ENCODE results near the gene C11orf65. TPM values are rescaled to one million over a fixed set of nuclear protein-coding genes. Genes with fewer than 3 reads are reported as not detected.
"Not testable (repeated sequence)": the region's sequence is repeated elsewhere in the genome, so short reads cannot be mapped to it uniquely, and the experiment has no call there.

Gene C11orf65
- total RNA-seq, 1 donor from 2014 or later = 1.00 TPM

- no peak overlapping the region for H3K27ac ChIP-seq (ENCODE audit: low read depth, low read length)
- TF ChIP-seq CTCF (IDR thresholded peaks at IDR 0.05; ENCODE audit: insufficient read depth, low read depth, low read length) = no peak
- peaks cover 12% of the 10 kb centered on the region for H3K4me1 Mint-ChIP-seq (ENCODE audit: low read depth, unreplicated experiment)
Measured at GRCh38 chr11:108402241-108402640, 65.1 kb downstream of the C11orf65 start.

GRCh38 chr11:108398439-108398838, 68.9 kb downstream of the C11orf65 start:
- H4K20me1 ChIP-seq (ENCODE audit: insufficient read depth, low read length) = no peaks in the 10 kb centered on the region
- no peak overlapping the region for H3K4me3 ChIP-seq (ENCODE audit: insufficient read depth, low read depth, low read length)
- H2AFZ ChIP-seq (ENCODE audit: low read depth, low read length) = no peak overlapping the region
- Mint-ChIP-seq H3K27ac (ENCODE audit: unreplicated experiment) (no peak overlapping the region), H3K4me3 (ENCODE audit: unreplicated experiment) (no peak overlapping the region), H3K4me1 (ENCODE audit: low read depth, unreplicated experiment) (peaks cover 2% of the 10 kb centered on the region), H3K27me3 (ENCODE audit: low read depth, unreplicated experiment) (no peaks in the 10 kb centered on the region), H3K36me3 (ENCODE audit: low read depth, unreplicated experiment) (no peaks in the 10 kb centered on the region), H3K9me3 (ENCODE audit: unreplicated experiment) (no peaks in the 10 kb centered on the region)
- H3K4me2 ChIP-seq (ENCODE audit: low read length) = no peak overlapping the region
- TF ChIP-seq EZH2 (IDR thresholded peaks at IDR 0.05; ENCODE audit: insufficient read depth, low read length) (no peak), CTCF (IDR thresholded peaks at IDR 0.05; ENCODE audit: insufficient read depth, low read depth, low read length) (no peak)
- FAIRE-seq = no peak
- H3K79me2 ChIP-seq (ENCODE audit: insufficient read depth, low read length) = no peaks in the 10 kb centered on the region
- H3K4me1 ChIP-seq (ENCODE audit: insufficient read depth, low read length) = no peaks in the 10 kb centered on the region
- no peaks in the 10 kb centered on the region for H3K36me3 ChIP-seq (ENCODE audit: insufficient read depth, low read length)
- H3K9ac ChIP-seq (ENCODE audit: low read length) = no peak overlapping the region
- H3K27ac ChIP-seq (ENCODE audit: low read depth, low read length) = no peak overlapping the region
- DNase-seq (ENCODE audit: low read depth) = no peak
- no peaks in the 10 kb centered on the region for H3K27me3 ChIP-seq (ENCODE audit: insufficient read depth, low read length)
- no peaks in the 10 kb centered on the region for H3K9me3 ChIP-seq (ENCODE audit: insufficient read depth, low read depth, low read length)

More at GRCh38 chr11:108402241-108402640, 65.1 kb downstream of the C11orf65 start:
- FAIRE-seq (no peak), DNase-seq (ENCODE audit: low read depth) (no peak)
- Histone ChIP-seq H3K9ac (ENCODE audit: low read length) (no peak overlapping the region), H3K4me3 (ENCODE audit: insufficient read depth, low read depth, low read length) (no peak overlapping the region), H2AFZ (ENCODE audit: low read depth, low read length) (no peak overlapping the region), H3K9me3 (ENCODE audit: insufficient read depth, low read depth, low read length) (no peaks in the 10 kb centered on the region), H3K79me2 (ENCODE audit: insufficient read depth, low read length) (no peaks in the 10 kb centered on the region), H3K36me3 (ENCODE audit: insufficient read depth, low read length) (no peaks in the 10 kb centered on the region), H4K20me1 (ENCODE audit: insufficient read depth, low read length) (no peaks in the 10 kb centered on the region), H3K4me2 (ENCODE audit: low read length) (no peak overlapping the region), H3K27me3 (ENCODE audit: insufficient read depth, low read length) (no peaks in the 10 kb centered on the region), H3K4me1 (ENCODE audit: insufficient read depth, low read length) (no peaks in the 10 kb centered on the region)
- Mint-ChIP-seq H3K4me3 (ENCODE audit: unreplicated experiment) (no peak overlapping the region), H3K36me3 (ENCODE audit: low read depth, unreplicated experiment) (no peaks in the 10 kb centered on the region), H3K27me3 (ENCODE audit: low read depth, unreplicated experiment) (no peaks in the 10 kb centered on the region), H3K9me3 (ENCODE audit: unreplicated experiment) (no peaks in the 10 kb centered on the region), H3K27ac (ENCODE audit: unreplicated experiment) (no peak overlapping the region)

- H3K27ac ChIP-seq (ENCODE audit: low read depth, low read length); DNase-seq (ENCODE audit: low read depth); H3K27ac Mint-ChIP-seq (ENCODE audit: unreplicated experiment); H3K79me2 ChIP-seq (ENCODE audit: insufficient read depth, low read length); H3K4me1 ChIP-seq (ENCODE audit: insufficient read depth, low read length); H3K4me3 Mint-ChIP-seq (ENCODE audit: unreplicated experiment); H2AFZ ChIP-seq (ENCODE audit: low read depth, low read length); H3K27me3 ChIP-seq (ENCODE audit: insufficient read depth, low read length); H3K36me3 ChIP-seq (ENCODE audit: insufficient read depth, low read length); FAIRE-seq; H3K9me3 ChIP-seq (ENCODE audit: insufficient read depth, low read depth, low read length); H3K36me3 Mint-ChIP-seq (ENCODE audit: low read depth, unreplicated experiment); H3K9me3 Mint-ChIP-seq (ENCODE audit: unreplicated experiment); H3K4me3 ChIP-seq (ENCODE audit: insufficient read depth, low read depth, low read length); H3K4me1 Mint-ChIP-seq (ENCODE audit: low read depth, unreplicated experiment); H3K9ac ChIP-seq (ENCODE audit: low read length); H4K20me1 ChIP-seq (ENCODE audit: insufficient read depth, low read length); H3K4me2 ChIP-seq (ENCODE audit: low read length); H3K27me3 Mint-ChIP-seq (ENCODE audit: low read depth, unreplicated experiment): not testable (repeated sequence)
Measured at GRCh38 chr11:108396672-108397071, 70.7 kb downstream of the C11orf65 start.
